Right lobe of liver (tissue), 6 donors: ENCODE measurements around the gene ACTRT2. TPM values are rescaled to one million over a fixed set of nuclear protein-coding genes. Genes with fewer than 3 reads are reported as not detected.

Experiments used
- ATAC-seq, 4 donors: fragments of 200-7000 bp; cut with Tn5 transposase; one replicate each; pipeline ENCODE4 v1.9.1; 2020; ENCODE audit warnings: mild to moderate bottlenecking in 4 of 4, moderate library complexity in 4 of 4
- DNase-seq, 3 donors: peaks; one replicate each; pipeline ENCODE4 v3.0.0-alpha.2; 2020
- H3K27ac ChIP-seq, 3 donors: fragments of 200-600 bp; one replicate each; pipeline ENCODE4 v1.8.0; 2022
- H3K27me3 ChIP-seq, 2 donors: fragments of 200-600 bp; one replicate each; pipeline ENCODE4 v1.8.0; 2022
- H3K36me3 ChIP-seq, 4 donors: fragments of 200-600 bp; sonication (generic) in 1 of 4; one replicate each; pipeline versions ENCODE4 v1.5.1 to v1.8.0; 2017 to 2022; ENCODE audit warnings: control low read depth in 1 of 4
- H3K4me1 ChIP-seq, 4 donors: fragments of 200-600 bp; sonication (generic) in 1 of 4; one replicate each; pipeline versions ENCODE4 v1.5.1 to v1.8.0; 2017 to 2022; ENCODE audit warnings: control low read depth in 1 of 4
- H3K4me3 ChIP-seq, 3 donors: fragments of 200-600 bp; one replicate each; pipeline ENCODE4 v1.8.0; 2022
- H3K9me3 ChIP-seq, 4 donors: fragments of 200-600 bp; sonication (generic) in 1 of 4; one replicate each; pipeline versions ENCODE4 v1.5.1 to v1.8.0; 2017 to 2022; ENCODE audit warnings: control low read depth in 1 of 4
- CTCF ChIP-seq, 4 donors: fragments of 200-600 bp in 3 of 4; fragments of 450-650 bp in 1 of 4; IDR thresholded peaks; one replicate each; pipeline versions ENCODE4 v1.5.1 to v1.8.0; 2016 to 2022; ENCODE audit warnings: antibody characterized with exemption in 4 of 4, mild to moderate bottlenecking in 2 of 4
- POLR2A ChIP-seq: fragments of 450-650 bp; IDR thresholded peaks from one replicate; pipeline ENCODE4 v1.6.1; 2017; ENCODE audit warnings: antibody characterized with exemption, mild to moderate bottlenecking
- WGBS: methylation state at CpG from one replicate; pipeline ENCODE4 v1.1.6; 2018; ENCODE audit warnings: low coverage, low lambda C conversion rate; ENCODE audit not compliant: insufficient coverage; ENCODE audit errors: missing lambda C conversion rate; 5-methylcytosine and 5-hydroxymethylcytosine counted together
- intact Hi-C, 2 donors: fragments of 100-400 bp; cut with DNase I; formaldehyde crosslinking; loops; one replicate each; pipeline versions ENCODE4 v1.11.2 to v1.14.1; 2022
- total RNA-seq, 6 experiments: library from RNA; depleted of rRNA in 2 of 6; stranded (reverse); fragments of >200 nt in 2 of 6; fragmentation: NEBNext Ultra II Directional in 3 of 6; extraction: Animal tissue kit (Norgen Biotek cat#: 25700) in 3 of 6; gene quantifications; one replicate each; pipeline versions ENCODE4 v1.1.0 to v1.2.4, GENCODE V29; 2016 to 2023
- donor health status: DM: no; HTN: yes; CAD: no.
- donor health status: DM: no; HTN: no; CAD: no.
- donor health status: DM: no; HTN: no; CAD: no.
- donor health status: DM: no; HTN: yes; CAD: no.
- donor health status: DM: no; HTN: yes; CAD: no.

ACTRT2 gene
- total RNA-seq, 6 experiments from 2014 or later: not detected

DNA sequence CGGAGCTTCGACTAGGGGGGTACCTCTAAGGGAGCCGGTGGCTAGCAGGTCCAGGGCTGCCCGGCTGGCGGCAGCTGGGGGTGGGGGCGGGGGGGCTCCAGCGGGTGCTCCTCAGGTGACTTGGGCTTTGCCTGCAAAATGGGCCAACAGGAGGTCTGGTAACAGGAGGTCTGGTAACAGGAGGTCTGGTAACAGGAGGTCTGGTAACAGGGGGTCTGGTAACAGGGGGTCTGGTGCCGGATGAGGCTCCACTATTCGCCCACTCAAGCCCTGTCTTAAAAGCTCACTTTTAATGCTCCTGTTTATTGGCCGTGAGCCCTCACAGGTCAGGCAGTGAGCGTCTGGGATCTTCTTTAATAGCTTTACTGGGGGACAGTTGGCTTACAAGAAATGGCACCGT is 40.4 kb upstream of the ACTRT2 start:
- TF ChIP-seq POLR2A (no peak), CTCF (IDR thresholded peaks at IDR 0.05) (no peak)
- no peak for ATAC-seq
- Histone ChIP-seq H3K4me3 (no peak overlapping the region), H3K27me3 (no peaks in the 10 kb centered on the region), H3K27ac (no peak overlapping the region), H3K36me3 (no peaks in the 10 kb centered on the region), H3K4me1 (no peaks in the 10 kb centered on the region), H3K9me3 (no peaks in the 10 kb centered on the region)
- no peak for DNase-seq
- no CpG with 5 or more reads among the region's 12 CpGs for WGBS
- intact Hi-C loops: no loop called here

GRCh38 chr1:2981388-2981787 is 39.9 kb upstream of the ACTRT2 start:
- H3K4me3 ChIP-seq: no peak overlapping the region
- H3K36me3 ChIP-seq: no peaks in the 10 kb centered on the region
- no peaks in the 10 kb centered on the region for H3K4me1 ChIP-seq
- intact Hi-C loops: no loop called here
- WGBS: 21% methylated on average over 6 of the region's 7 CpGs
- no peak overlapping the region for H3K27ac ChIP-seq
- TF ChIP-seq CTCF (IDR thresholded peaks at IDR 0.05) (no peak), POLR2A (no peak)
- DNase-seq (no peak), ATAC-seq (no peak)
- H3K9me3 ChIP-seq: no peaks in the 10 kb centered on the region
- H3K27me3 ChIP-seq: no peaks in the 10 kb centered on the region

DNA sequence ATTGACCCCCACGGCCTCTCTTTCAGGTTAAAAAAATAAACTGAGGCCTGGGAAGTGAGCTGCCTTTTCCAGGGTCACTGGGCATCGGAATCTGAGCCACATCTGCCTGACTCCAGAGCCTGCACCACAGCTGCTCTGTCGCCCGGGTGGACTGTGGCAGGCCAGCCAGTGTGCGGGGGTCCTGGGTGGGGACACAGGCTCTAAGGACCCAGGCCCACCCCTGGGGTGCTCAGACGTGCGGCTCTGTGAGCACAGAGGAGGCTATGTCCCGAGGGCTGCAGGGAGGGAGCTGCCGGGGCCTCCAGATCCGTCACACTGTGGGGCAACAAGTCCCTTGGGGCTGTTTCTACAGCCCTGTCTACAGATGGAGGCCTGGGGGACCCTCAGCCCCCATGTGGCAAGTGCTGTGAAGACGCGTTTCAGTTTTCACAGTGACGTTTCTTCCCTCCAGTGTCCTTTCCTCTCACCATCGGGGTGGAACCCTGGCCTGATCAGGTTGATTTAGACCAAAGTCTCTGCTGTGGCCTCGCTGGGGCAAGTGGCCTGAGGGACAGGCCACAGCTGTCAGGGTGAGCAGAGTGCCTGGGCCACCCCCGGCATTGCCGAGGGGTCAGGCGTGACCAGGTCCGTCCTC is 39.2 kb upstream of the ACTRT2 start:
- Histone ChIP-seq H3K27me3 (no peaks in the 10 kb centered on the region), H3K9me3 (no peaks in the 10 kb centered on the region), H3K4me1 (no peaks in the 10 kb centered on the region), H3K4me3 (no peak overlapping the region), H3K36me3 (no peaks in the 10 kb centered on the region), H3K27ac (no peak overlapping the region)
- no peak for ATAC-seq
- TF ChIP-seq CTCF (IDR thresholded peaks at IDR 0.05) (no peak), POLR2A (no peak)
- peak in 1 of 3 donors; percentile 32 for DNase-seq
- intact Hi-C loops: no loop called here
- WGBS: 58% methylated on average over 8 of the region's 19 CpGs

- peak in 1 of 3 donors; percentile 35 for DNase-seq
- 100% methylated on average over 1 of the region's 30 CpGs for WGBS
- no peaks in the 10 kb centered on the region for H3K36me3 ChIP-seq
- H3K4me1 ChIP-seq: no peaks in the 10 kb centered on the region
- H3K9me3 ChIP-seq: no peaks in the 10 kb centered on the region
- H3K27ac ChIP-seq: no peak overlapping the region
- no peak overlapping the region for H3K4me3 ChIP-seq
- ATAC-seq: no peak
- intact Hi-C loops: no loop called here
- TF ChIP-seq POLR2A (no peak), CTCF (IDR thresholded peaks at IDR 0.05) (no peak)
- no peaks in the 10 kb centered on the region for H3K27me3 ChIP-seq
Observed at GRCh38 chr1:2982615-2983318, 38.5 kb upstream of the ACTRT2 start.
